GM18870 (cell line): Measurements from ENCODE around the gene FUT3.
"Not testable (repeated sequence)": the region's sequence is repeated elsewhere in the genome, so short reads cannot be mapped to it uniquely, and the experiment has no call there.

Experiments used
- ATAC-seq: cut with Tn5 transposase; IDR thresholded peaks from one replicate; pipeline ENCODE4 v1.9.1; 2021; ENCODE audit warnings: moderate library complexity; ENCODE audit not compliant: unreplicated experiment

Gene FUT3

DNA sequence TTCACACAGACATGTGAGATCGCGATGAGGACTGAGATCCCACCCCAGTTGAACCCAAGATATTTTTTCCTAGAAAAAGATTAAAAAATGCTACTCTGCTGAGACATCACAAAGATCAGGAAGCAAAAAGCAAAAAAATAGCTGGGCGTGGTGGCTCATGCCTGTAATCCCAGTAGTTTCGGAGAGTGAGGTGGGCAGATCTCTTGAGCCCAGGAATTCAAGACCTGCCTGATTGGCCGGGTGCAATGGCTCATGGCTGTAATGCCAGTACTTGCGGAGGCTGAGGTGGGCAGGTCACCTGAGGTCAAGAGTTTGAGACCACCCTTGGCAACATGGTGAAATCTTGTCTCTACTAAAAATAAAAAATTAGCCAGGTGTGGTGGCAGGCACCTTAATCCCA, 1.1 kb downstream of the FUT3 start:
- ATAC-seq, result no peak

DNA sequence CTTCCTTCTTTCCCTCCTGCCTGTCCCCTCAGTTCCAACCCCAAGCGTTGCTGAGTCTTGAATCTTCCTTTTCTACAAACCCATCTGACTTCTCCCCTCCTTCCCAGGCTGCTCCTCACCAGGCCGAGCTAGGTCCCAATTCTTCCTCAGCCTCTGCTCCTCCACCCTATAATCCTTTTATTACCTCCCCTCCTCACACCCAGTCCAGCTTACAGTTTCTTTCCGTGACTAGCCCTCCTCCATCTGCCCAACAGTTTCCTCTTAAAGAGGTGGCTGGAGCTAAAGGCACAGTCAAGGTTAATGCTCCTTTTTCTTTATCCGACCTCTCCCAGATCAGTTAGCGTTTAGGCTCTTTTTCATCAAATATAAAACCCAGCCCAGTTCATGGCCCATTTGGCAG, 2.6 kb downstream of the FUT3 start:
- ATAC-seq, result not testable (repeated sequence)

DNA sequence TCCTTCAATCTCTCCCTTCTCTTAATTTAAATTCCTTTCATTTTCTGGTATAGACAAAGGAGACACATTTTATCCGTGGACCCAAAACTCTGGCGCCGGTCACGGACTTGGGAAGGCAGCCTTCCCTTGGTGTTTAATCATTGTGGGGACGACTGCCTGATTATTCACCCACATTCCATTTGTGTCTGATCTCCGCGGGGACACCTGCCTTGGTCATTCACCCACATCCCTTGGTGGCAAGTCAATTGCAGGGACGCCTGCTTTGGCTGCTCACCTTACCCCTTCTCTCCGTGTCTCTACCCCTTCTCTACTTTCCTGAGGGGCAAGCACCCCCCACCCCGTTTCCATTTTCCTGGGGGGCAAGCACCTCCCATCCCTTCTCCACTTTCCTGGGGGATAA, 3.4 kb downstream of the FUT3 start:
- ATAC-seq, result not testable (repeated sequence)

DNA sequence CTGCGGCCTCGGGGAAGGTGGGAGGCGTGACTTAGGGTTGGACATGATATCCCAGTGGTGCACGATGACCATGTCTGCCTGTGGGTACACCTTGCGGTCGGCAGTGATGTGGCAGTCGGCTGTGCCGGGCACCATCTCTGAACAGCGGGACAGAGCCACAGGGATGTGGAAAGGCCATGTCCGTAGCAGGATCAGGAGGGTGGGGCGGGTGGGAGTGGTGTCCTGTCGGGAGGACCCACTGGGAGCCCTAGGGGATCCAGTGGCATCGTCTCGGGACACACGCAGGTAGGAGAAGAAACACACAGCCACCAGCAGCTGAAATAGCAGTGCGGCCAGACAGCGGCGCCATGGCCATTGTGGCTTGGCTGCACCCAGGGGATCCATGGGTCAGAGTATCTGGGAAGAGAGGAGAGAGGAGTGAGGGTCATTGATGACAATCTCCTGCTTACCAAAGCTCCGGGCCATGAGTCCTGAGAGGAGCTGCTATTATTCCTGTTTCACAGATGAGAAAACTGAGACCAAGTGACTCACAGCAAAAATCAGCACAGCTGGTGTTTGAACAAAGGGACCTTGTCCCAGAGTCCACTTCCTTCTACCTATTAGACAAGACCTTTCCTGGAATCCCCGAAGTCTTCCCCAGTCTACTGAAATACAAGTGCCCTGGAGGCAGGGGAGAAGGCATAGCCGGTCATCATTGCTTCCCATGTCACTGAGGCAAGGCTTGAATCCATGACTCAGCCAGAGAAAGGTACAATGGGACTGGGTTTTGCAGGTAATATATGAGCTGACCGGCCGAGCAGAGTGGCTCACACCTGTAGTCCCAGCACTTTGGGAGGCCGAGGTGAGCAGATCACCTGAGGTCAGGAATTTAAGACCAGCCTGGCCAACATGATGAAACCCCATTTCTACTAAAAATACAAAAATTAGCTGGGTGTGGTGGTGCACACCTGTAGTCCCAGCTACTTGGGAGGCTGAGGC, 6.5 kb downstream of the FUT3 start:
- no peak for ATAC-seq

DNA sequence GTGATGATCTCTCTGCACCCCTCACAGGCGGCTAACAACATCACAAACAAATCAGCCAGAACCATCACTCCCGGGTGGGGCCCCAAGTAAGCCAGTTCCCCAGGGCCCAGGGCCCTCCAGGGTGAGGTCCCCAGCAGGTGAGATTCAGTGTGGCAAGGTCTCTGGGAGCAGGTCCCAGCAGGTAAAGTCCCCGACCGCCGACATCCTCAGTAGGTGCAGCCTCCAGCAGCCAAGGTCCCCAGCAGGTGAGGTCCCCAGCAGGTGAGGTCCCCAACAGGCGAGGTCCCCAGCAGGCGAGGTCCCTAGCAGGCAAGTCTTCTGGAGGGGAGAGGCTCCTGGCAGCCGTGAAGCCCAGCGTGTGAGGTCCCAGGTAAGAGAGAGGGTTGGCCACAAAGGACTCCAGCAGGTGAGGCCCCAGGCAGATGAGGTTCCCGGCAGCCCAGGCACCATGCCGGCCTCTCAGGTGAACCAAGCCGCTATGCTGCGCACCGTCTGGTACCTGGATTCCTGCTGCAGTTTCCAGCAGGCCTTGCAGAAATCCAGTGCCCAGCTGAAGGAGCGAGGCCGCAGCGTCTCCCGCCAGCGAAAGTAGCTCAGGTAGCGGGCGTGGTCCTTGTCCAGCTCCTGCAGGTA, 7.8 kb downstream of the FUT3 start:
- no peak for ATAC-seq

DNA sequence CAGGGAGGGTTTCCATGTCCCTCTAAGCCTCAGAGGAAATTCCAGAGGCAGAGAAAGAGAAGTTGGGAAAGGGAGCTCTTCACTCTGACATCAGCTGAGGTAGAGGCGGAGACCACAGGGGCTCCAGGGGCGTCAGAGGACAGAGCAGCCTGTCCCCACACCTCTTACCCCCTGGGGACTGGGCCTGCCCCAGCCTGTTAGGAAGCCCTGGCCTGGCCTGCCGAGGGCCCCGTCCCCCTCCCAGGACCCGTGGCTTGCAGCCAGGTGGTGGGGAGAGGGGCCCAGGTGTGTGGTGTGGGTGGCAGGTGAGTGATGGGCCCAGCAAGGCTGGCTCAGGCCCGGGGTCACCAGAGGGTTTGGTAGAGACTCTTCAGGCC, 9.5 kb downstream of the FUT3 start:
- ATAC-seq, result not testable (repeated sequence)

DNA sequence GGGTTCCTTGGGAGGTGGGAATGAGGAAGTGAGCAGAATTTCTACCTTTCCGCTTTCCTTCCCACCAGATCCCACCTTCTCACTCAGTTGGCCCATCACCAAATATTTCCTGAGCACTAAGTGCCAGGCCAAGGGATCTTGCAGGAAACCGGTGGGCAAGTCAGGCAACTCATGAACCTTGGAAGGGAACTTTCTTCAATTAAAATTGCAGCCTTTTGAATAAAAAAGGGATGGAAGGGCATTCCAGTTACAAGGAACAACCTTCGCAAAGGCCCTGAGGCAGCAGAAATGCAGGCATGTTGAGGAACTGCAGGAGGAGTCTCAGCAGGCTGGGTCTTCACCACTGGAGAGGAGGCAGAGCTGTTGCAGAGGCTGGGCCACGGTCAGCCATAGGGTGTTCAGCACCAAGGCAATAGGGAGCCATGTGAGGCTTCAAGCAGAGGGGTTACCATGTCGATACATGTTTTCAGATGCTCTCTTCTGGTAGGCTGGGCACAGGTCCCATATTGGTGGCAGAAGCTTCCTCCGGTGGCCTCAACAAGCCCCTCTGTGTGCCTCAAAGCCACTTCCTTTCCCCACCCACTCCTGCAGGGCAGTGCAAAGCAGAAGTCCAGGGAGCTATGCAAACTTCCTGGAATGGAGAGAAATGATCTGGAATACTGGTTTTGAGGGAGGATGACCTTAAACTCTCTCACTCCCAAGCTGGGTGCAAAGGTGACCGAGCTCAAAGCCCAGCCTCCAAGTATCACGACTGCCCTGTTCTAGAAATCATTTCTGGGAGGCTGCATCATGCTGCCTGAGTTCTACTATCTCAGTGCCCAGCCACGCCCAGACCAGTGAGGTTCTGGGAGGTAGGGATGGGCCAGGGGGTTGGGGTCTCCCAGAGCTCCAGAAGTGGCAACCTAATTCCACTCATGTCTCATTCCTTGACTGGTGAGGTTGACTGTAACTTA, 11.9 kb downstream of the FUT3 start, which contains the start of gene FUT6:
Gene FUT6, minus strand, starts transcription at position 638 of the 953 bp plus-strand sequence. CDS start 7,135 bp downstream, outside the sequence.
- ATAC-seq, result no peak

DNA sequence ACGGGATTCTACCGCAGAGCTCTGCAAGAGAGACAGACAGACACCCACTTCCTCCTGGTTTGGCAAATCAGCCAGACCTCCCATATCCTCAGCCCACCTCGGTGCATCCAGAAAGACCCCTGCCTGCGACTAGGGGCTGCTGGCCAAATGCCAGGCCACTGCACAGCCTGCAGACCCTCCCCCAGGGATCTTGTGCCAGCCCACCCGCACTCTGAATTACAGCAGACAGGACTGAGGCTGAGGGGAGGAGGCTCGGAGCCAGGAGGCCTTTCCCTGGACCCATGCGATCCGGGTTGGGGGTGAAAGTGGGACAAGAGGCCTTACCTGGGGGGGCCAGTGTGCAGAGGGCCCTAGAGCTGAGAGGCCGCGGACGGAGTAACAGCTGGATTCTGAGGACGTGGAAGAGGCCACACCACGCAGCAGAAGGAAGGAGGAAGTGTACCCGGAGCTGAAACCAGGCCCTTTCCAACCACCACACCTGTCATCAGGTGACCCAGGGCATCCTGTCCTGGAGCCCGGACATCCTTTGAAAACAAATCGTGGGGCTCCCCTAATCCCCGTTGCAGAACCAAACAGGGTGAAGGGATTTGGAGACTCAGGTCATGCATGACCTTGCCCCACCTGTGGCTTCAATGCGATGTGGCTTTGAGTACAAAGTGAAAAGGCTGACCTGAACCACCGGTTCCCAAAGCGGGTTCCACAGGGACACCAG, 12.7 kb downstream of the FUT3 start:
- no peak for ATAC-seq

DNA sequence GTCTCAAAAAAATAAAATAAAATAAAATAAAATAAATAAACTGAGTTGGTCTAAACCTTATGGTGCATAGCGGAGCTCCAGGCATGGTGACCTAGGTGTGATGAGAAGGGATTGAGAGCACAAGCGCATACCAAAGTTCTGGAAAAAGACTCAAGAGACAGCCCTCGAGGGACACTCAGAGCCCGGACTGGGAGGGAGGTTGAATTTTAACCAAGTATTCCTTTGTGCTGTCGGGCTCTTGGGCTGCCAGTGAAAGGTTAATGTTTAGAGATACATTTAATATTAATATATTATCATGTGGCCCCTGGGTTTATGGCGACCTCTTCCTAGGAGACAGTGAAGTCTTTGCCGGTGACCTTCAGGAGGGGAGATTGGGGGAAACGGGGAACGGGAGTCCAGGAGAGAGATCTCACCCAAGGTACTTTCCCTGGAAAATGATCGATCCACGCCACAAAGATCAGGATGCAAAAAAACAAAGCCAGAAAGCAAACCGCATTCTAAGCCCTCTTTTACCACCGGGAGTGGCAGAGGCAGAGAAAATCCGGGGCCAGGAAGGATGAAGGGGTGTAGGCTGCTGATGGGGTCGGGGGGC, 13.4 kb downstream of the FUT3 start:
- no peak for ATAC-seq

DNA sequence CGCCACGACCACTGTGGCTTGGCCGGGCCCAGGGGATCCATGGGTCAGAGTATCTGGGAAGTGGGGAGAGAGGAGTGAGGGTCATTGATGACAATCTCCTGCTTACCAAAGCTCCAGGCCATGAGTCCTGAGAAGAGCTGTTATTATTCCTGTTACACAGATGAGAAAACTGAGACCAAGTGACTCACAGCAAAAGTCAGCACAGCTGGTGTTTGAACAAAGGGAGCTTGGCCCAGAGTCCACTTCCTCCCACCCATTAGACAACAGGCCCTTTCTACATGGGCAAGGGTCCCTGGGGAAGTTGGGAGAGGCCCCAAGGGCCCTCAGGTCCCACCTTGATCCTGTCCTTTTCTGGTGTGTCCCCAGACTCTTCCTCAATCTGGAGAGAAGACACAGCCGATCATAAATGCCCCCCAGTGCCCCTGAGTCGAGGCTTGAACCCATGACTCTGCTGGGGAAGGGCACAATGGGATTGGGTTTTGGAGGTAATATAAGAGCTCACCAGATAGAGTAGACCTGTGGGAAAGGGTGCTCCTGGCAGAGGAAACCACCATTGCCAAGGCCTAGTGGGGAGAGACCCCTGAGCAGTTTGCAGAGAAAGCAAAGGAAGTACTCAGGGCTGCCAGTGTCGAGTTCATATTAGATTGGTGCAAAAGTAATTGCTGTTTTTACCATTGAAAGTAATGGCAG, 18.6 kb downstream of the FUT3 start:
- ATAC-seq, result no peak

DNA sequence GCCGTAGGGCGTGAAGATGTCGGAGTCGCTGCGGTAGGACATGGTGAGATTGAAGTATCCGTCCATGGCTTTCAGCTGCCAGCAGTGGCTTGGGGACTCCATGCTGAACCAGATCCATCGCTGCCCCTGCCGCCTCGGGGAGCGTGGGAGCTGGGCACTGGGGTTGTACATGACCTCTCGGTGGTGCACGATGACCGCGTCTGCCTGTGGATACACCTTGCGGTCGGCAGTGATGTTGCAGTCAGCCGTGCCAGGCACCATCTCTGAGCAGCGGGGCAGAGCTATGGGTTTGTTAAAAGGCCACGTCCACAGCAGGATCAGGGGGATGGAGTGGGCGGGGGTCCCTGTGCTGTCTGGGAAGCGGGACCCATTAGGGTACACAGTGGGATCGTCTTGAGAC, 19.2 kb downstream of the FUT3 start:
- ATAC-seq, result no peak

DNA sequence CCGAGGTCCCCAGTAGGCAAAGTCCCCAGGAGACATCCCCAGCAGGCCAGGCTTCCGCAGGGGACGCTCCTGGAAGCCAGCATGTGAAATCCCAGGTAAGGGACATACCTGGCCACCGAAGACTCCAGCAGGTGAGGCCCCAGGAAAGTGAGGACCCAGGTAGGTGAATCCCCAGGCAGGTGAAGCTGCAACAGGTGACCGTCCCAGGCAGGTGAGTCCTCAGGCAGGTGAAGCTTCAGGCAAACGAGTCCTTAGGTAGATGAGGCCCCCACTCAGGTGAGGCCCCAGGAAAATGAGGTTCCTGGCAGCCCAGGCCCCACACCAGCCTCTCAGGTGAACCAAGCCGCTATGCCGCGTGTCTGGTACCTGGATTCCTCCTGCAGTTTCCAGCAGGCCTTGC, 20.1 kb downstream of the FUT3 start:
- no peak for ATAC-seq

DNA sequence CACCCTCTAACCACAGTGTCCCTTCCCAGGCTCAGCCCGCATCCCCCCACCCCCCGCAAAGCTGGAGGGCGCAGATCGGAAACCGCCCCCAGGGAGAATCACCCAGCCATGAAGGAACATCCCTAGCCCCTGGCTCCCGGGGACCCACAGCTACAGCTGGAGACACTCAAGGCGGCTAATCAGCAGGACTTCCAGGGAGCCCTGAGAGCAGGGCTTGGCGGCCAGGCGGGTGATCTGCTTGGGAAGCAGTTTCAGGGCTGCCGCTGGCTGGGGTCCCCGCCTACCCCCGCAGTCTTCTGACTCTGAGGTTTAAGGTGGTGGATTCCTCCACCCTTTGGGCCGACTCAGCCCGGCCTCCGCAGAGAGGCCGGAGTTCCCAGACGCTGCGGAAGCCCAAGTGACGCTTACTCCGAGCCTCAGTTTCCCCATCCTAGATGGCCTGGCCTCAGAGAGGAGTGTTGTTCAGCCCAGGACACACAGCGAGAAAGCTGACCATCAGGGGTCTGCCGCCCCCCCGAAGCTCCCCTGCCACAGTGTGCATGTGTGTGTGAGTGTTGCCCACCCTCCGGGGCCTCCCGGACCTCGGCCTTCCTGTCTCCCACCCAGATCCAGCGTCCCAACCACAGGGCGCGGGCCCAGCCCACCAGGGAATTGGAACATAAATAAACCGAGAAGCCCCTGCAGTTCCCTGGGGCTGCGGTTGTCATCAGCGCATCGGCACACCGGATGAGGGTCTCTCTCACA, 21.5 kb downstream of the FUT3 start:
- no peak for ATAC-seq

DNA sequence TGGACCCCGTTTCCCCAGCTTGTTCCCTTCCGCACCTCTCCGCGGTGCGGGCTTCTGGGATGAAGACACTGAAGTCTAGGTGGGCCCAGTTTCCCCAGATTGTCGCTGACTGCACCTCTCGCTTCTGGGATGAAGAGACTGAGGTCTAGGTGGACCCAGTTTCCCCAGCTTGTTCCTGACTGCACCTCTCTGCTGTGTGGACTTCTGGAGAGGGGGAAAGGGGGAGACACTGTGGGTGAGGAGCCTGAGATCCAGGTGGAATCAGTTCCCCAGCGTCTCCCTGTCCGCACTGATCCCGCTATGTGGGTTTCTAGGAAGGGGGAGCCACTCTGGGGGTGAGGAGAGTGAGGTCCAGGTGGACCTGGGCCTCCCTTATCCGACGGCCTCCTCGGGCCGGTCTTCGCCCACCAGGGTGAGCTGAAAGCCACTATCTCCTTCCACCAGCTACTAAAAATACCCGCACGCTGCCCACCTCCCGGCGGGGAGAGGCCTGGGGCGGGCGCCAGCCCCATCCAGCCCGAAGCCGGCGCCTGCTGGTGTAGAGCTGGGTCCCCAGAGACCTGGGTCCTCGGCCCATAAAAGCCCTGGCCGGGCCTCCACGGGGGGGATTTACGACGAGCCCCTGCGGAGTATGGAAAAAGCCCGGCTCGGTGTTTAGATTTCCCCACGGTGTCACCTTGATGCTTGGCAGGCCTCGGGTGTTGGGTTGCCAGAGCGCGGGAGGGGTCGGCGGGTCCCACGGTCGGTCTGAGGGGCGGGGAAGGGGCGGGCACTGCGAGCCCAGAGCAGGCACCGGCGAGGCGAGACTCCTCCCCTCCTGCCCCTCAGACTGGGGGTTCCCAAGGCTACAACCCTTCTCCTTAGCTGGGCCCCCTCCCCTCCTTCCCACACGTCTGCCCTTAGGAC, 22.3 kb downstream of the FUT3 start:
- ATAC-seq, result no peak

DNA sequence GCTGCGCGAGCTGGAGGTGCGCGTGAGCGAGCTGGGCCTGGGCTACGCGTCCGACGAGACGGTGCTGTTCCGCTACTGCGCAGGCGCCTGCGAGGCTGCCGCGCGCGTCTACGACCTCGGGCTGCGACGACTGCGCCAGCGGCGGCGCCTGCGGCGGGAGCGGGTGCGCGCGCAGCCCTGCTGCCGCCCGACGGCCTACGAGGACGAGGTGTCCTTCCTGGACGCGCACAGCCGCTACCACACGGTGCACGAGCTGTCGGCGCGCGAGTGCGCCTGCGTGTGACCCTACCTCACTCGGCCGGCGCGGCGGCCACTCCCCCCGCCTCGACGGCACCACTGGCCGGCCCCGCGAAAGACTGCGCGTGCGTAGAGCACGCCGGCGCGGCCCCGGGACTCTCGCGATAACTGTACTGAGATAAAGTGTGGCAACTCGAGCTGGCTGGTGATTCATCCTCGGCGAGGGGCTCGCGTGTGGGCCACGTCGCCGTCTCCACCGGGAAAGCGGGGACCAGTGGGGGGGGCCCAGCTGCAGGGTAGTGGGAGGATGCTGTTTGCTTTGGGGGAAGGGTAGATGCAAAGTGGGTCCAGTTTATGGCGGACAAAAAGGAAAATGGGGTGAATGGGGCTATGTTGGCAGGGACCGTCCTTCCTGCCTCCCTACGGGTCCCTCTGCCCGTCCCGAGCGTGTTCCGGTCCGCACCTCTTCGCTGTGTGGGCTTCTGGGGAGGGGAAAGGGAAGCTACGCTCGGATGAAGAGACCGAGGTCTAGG, 23.2 kb downstream of the FUT3 start:
- ATAC-seq, result peak; percentile 60

DNA sequence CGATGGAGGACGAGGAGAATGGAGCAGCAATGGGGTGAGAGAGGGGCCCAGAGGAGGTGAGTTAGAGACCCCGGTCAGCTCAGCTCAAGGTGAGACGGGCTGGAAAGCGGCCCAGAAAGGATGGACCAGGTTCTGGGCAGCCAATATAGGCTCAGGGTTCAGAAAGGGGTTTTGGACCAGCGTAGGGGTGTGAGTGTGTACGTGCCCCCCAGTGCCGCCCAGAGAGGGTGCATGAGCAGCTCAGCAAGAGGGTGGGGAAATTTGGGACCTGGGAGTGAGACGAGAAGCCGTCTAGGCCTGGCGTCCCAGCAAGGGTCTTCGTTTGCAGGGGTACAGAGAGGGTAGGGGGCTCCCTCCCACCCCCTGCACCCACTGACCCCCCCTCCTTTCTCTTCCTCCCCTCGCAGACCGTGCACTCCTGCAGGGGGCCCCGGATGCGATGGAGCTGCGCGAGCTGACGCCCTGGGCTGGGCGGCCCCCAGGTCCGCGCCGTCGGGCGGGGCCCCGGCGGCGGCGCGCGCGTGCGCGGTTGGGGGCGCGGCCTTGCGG, 23.8 kb downstream of the FUT3 start:
- no peak for ATAC-seq
